Activated CD8-positive, alpha-beta T cell treated with anti-CD3 and anti-CD28 coated beads for 36 hours (primary cell): ENCODE results near the gene CST9L. TPM values are rescaled to one million over a fixed set of nuclear protein-coding genes. Genes with fewer than 3 reads are reported as not detected.
"Not testable (repeated sequence)": the region's sequence is repeated elsewhere in the genome, so short reads cannot be mapped to it uniquely, and the experiment has no call there.

ENCODE experiments used
- ATAC-seq: fragments of 200-7000 bp; cut with Tn5 transposase; one replicate; pipeline ENCODE4 v1.10.0; 2021; ENCODE audit warnings: mild to moderate bottlenecking, moderate library complexity
- CTCF ChIA-PET: fragments of 350-600 bp; sonication (Branson Sonifier 250); formaldehyde crosslinking; loops from one replicate; lab custom pipeline; 2021; ENCODE audit warnings: antibody characterized with exemption; lab: Charles Lee
- POLR2A ChIA-PET: fragments of 350-600 bp; sonication (Branson Sonifier 250); formaldehyde crosslinking; loops from one replicate; lab custom pipeline; 2021; ENCODE audit warnings: antibody characterized with exemption; lab: Charles Lee
- DNase-seq: peaks from one replicate; pipeline ENCODE4 v3.0.0-alpha.2; 2020
- H3K27ac Mint-ChIP-seq: one replicate; pipeline ENCODE4 v1.8.0; 2021; ENCODE audit warnings: mild to moderate bottlenecking, mixed read lengths
- H3K27me3 Mint-ChIP-seq: one replicate; pipeline ENCODE4 v1.8.0; 2021; ENCODE audit warnings: mixed read lengths
- H3K36me3 Mint-ChIP-seq: one replicate; pipeline ENCODE4 v1.8.0; 2021; ENCODE audit warnings: low read depth, mixed read lengths
- H3K4me1 Mint-ChIP-seq: one replicate; pipeline ENCODE4 v1.8.0; 2021; ENCODE audit warnings: low read depth, mixed read lengths
- H3K4me3 Mint-ChIP-seq: one replicate; pipeline ENCODE4 v1.8.0; 2021; ENCODE audit warnings: mild to moderate bottlenecking, moderate library complexity, mixed read lengths
- H3K9me3 Mint-ChIP-seq: one replicate; pipeline ENCODE4 v1.8.0; 2021; ENCODE audit warnings: mixed read lengths
- intact Hi-C: fragments of 100-400 bp; cut with micrococcal nuclease; formaldehyde crosslinking; loops from one replicate; pipeline ENCODE4 v1.10.0; 2022
- total RNA-seq, 2 experiments: library from RNA; stranded (reverse); gene quantifications; one replicate each; pipeline ENCODE4 v1.2.3, GENCODE V29; 2021
- TF ChIP-seq, protein P1 (sequence below): fragments of 200-600 bp; IDR thresholded peaks from one replicate; pipeline ENCODE4 v1.8.0; 2022; ENCODE audit warnings: antibody characterized with exemption, mild to moderate bottlenecking

CST9L gene
- total RNA-seq, 2 experiments from 2014 or later, result not detected

DNA sequence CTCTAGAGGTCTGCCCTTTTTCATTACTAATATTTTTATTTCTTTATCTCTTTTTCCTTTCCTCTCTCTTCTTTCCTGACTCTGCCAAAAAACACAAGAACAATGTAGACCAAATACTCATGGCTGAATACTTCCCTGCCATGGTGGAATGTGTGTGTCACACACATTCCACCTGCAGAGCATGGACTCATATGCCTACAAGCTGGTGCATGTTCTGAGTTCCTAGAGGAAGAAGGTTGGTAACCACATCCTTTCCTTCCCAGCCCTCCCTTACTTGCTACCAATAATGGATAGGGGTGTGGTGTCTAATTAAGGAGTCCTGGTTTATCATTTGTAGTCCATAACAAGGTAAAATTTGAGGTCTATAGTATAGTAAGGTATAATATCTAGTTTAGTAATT lies 15.2 kb upstream of the CST9L start:
- H3K4me3 Mint-ChIP-seq, result no peak overlapping the region
- no peaks in the 10 kb centered on the region for H3K4me1 Mint-ChIP-seq
- ChIA-PET POLR2A (no interaction called here), CTCF (interaction anchor here (1.2 kb wide), 1 partner anchor 24 kb away, joined by 3 read pairs; no protein-coding TSS in a partner anchor)
- no peaks in the 10 kb centered on the region for H3K9me3 Mint-ChIP-seq
- ATAC-seq, result no peak
- DNase-seq, result no peak
- intact Hi-C loops, result no loop called here
- H3K27me3 Mint-ChIP-seq, result peaks cover 16% of the 10 kb centered on the region
- no peaks in the 10 kb centered on the region for H3K36me3 Mint-ChIP-seq
- H3K27ac Mint-ChIP-seq, result no peak overlapping the region
- TF ChIP-seq, protein P1, sequence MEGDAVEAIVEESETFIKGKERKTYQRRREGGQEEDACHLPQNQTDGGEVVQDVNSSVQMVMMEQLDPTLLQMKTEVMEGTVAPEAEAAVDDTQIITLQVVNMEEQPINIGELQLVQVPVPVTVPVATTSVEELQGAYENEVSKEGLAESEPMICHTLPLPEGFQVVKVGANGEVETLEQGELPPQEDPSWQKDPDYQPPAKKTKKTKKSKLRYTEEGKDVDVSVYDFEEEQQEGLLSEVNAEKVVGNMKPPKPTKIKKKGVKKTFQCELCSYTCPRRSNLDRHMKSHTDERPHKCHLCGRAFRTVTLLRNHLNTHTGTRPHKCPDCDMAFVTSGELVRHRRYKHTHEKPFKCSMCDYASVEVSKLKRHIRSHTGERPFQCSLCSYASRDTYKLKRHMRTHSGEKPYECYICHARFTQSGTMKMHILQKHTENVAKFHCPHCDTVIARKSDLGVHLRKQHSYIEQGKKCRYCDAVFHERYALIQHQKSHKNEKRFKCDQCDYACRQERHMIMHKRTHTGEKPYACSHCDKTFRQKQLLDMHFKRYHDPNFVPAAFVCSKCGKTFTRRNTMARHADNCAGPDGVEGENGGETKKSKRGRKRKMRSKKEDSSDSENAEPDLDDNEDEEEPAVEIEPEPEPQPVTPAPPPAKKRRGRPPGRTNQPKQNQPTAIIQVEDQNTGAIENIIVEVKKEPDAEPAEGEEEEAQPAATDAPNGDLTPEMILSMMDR, result no peak

DNA sequence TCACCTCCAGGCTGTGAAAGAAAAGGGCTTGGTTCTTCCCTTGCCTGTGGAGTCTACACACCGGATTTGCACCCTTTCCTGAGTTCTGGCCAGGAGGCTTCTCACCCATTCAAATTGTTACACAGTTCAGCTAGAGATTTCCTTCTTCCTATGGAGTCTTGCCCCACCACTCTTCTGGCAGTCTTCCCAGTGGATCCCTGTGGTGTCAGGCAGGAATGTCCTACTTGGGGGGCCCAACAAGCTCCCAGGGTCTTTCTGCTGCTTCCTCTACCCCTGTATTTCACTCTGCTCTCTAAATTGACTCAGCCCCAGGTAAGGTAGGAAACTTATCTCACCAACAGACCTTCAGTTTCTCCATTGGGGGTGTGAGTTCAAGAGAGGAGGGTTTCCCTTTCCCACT lies 14.0 kb upstream of the CST9L start:
- TF ChIP-seq, protein P1, result no peak
- Mint-ChIP-seq H3K4me3 (no peak overlapping the region), H3K36me3 (no peaks in the 10 kb centered on the region), H3K4me1 (no peaks in the 10 kb centered on the region), H3K27me3 (peaks cover 15% of the 10 kb centered on the region), H3K27ac (no peak overlapping the region), H3K9me3 (no peaks in the 10 kb centered on the region)
- no peak for ATAC-seq
- intact Hi-C loops, result no loop called here
- ChIA-PET POLR2A (no interaction called here), CTCF (interaction anchor here (1.7 kb wide), 1 partner anchor 141 kb away, joined by 7 read pairs; no protein-coding TSS in a partner anchor)
- no peak for DNase-seq

DNA sequence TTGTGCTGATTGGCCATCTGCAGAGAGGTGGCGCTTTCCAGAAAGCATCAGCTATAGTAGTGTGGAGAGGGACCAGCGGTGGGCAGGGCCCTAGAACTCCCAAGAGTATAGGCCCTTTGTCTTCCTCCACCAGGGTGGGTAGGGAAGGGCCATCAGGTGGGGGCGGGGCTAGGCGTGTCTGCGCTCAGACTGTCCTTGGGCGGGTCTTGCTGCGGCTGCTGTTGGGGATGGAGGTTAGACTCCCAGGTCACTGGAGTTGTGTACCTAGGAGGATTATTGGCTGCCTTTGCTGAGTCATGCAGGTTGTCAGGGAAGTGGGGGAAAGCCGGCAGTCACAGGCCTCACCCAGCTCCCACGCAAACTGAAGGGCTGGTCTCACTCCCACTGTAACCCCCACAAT lies 13.5 kb upstream of the CST9L start:
- DNase-seq, H3K27ac Mint-ChIP-seq, H3K9me3 Mint-ChIP-seq, H3K36me3 Mint-ChIP-seq, H3K4me1 Mint-ChIP-seq, intact Hi-C loops, H3K4me3 Mint-ChIP-seq, ATAC-seq, POLR2A ChIA-PET: not testable (repeated sequence)
- CTCF ChIA-PET, result interaction anchor here (1.7 kb wide), 1 partner anchor 140 kb away, joined by 7 read pairs; no protein-coding TSS in a partner anchor
- peaks cover 15% of the 10 kb centered on the region for H3K27me3 Mint-ChIP-seq

DNA sequence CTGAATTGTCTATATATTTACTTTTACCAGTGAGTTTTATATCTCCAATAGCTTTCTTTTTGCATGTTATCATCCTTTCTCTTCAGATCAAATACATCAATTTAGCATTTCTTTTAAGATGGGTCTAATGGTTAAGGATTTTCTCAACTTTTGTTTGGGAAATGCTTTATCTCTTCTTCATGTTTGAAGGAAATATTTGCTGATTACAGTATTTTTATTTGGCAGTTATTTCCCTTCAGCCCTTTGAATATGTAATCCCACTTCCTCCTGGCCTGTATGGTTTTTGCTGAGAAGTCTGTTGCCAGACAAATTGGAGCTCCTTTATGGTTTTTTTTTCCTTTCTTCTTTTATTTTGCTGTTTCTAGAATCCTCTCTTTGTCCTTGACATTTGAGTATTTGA lies 6.7 kb upstream of the CST9L start:
- Mint-ChIP-seq H3K4me3 (no peak overlapping the region), H3K27me3 (peaks cover 1% of the 10 kb centered on the region), H3K4me1 (no peaks in the 10 kb centered on the region), H3K27ac (no peak overlapping the region), H3K9me3 (no peaks in the 10 kb centered on the region), H3K36me3 (no peaks in the 10 kb centered on the region)
- ChIA-PET CTCF (no interaction called here), POLR2A (no interaction called here)
- intact Hi-C loops, result no loop called here
- TF ChIP-seq, protein P1, result no peak
- no peak for DNase-seq
- ATAC-seq, result no peak

DNA sequence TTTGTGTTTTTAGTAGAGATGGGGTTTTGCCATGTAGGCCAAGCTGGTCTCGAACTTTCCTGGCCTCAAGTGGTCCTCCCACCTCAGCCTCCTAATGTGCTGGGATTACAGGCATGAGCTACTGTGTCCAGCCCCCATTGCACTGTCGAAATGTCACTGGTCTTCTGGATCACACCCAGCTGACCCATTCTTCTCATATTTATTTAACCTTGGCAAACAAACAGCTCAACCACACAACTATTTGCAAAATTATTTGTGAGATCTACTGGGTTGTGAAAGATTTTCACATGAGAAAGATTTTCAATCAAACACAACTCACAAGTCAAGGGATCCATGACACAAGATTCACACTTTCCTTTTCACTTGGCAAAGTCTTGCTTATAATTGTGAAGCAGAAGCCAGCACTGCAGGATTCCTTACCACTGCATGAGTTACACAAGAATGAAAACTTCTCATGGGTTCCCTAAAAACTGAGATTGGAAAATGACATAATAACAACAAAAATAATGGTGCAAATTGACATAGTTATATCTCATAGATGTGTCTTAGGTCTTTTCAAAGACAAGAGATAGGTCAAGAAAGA lies 2.0 kb upstream of the CST9L start:
- ChIA-PET CTCF (no interaction called here), POLR2A (no interaction called here)
- intact Hi-C loops, result no loop called here
- Mint-ChIP-seq H3K4me1 (no peaks in the 10 kb centered on the region), H3K4me3 (no peak overlapping the region), H3K9me3 (no peaks in the 10 kb centered on the region), H3K27me3 (peaks cover 1% of the 10 kb centered on the region), H3K36me3 (no peaks in the 10 kb centered on the region), H3K27ac (no peak overlapping the region)
- TF ChIP-seq, protein P1, result no peak
- DNase-seq (no peak), ATAC-seq (no peak)
